K562 (cell line): ENCODE data around the gene NSG2. TPM values are rescaled to one million over a fixed set of nuclear protein-coding genes. Genes with fewer than 3 reads are reported as not detected.

Source experiments
- ATAC-seq: fragments of 200-7000 bp; cut with Tn5 transposase; 3 replicates; pipeline ENCODE4 v1.9.1; 2020; ENCODE audit warnings: moderate library complexity
- BruUV-seq: library from RNA; stranded (reverse); fragments of 400-500 nt; replicated peaks from 2 replicates; lab custom pipeline; 2021; lab: Mats Ljungman, UMichigan
- CTCF ChIA-PET: fragments of 300-600 bp; formaldehyde crosslinking; extraction: SDS; loops from one replicate; lab custom pipeline; 2021; ENCODE audit warnings: low intra/inter-chr PET ratio; lab: Yijun Ruan, JAX
- POLR2A ChIA-PET: fragments of 300-600, 350-650 bp; sonication (Branson Sonifier 250); formaldehyde crosslinking; extraction: SDS; loops from one replicate; lab custom pipeline; 2021; ENCODE audit warnings: antibody characterized with exemption, inconsistent platforms; lab: Yijun Ruan, JAX
- DNase-seq, 4 experiments: peaks; one replicate each; pipeline versions ENCODE4 v3.0.0 to v3.0.0-alpha.2; 2011 to 2018; ENCODE audit warnings: low spot score in 3 of 4, mixed read lengths in 3 of 4; ENCODE audit errors: extremely low read depth in 1 of 4
- FAIRE-seq: peaks from 2 replicates; lab custom pipeline; 2011; peaks lifted over from hg19 to GRCh38; lab: Jason Lieb, UNC
- H2AFZ ChIP-seq: 2 replicates; pipeline ENCODE4 v1.6.0; 2011; ENCODE audit warnings: low read depth, low read length, control low read depth, inconsistent platforms
- H3K27ac ChIP-seq: fragments of 200-600 bp; 3 replicates; pipeline ENCODE4 v1.8.0; 2011; ENCODE audit warnings: low read depth, mild to moderate bottlenecking, control low read depth, inconsistent platforms, low read length, moderate library complexity, mixed read lengths; ENCODE audit errors: extremely low read depth
- H3K27me3 ChIP-seq, 2 experiments: fragments of 300-600 bp in 1 of 2; 2 replicates in 1 of 2; 3 replicates in 1 of 2; pipeline versions ENCODE4 v1.6.0 to v1.8.0; 2011; ENCODE audit warnings: inconsistent platforms in 2 of 2, low read length in 2 of 2, mild to moderate bottlenecking in 1 of 2, mixed read lengths in 1 of 2, moderate library complexity in 1 of 2; ENCODE audit not compliant: control insufficient read depth in 2 of 2, insufficient read depth in 2 of 2
- H3K36me3 ChIP-seq: fragments of 300-600 bp; 3 replicates; pipeline ENCODE4 v1.8.0; 2011; ENCODE audit warnings: mild to moderate bottlenecking, low read length, inconsistent platforms; ENCODE audit not compliant: control insufficient read depth, insufficient read depth
- H3K4me1 ChIP-seq, 2 experiments: fragments of 200-600 bp in 1 of 2; replicated peaks in 1 of 2; 2 replicates in 1 of 2; 3 replicates in 1 of 2; pipeline versions ENCODE4 v1.5.1 to v1.8.0; 2011; ENCODE audit warnings: inconsistent platforms in 2 of 2, low read length in 2 of 2, mild to moderate bottlenecking in 1 of 2, mixed read lengths in 1 of 2, moderate library complexity in 1 of 2; ENCODE audit not compliant: control insufficient read depth in 2 of 2, insufficient read depth in 2 of 2
- H3K4me2 ChIP-seq: 2 replicates; pipeline ENCODE4 v1.6.1; 2011; ENCODE audit warnings: low read length, control low read depth, inconsistent platforms, mixed read lengths; ENCODE audit not compliant: insufficient read depth
- H3K4me3 ChIP-seq: fragments of 200-600 bp; sonication (generic), shearing (Covaris generic); 2 replicates; pipeline ENCODE4 v1.5.1; 2016; ENCODE audit warnings: control low read depth, inconsistent platforms
- H3K79me2 ChIP-seq: fragments of 200-600 bp; 3 replicates; pipeline ENCODE4 v1.8.0; 2011; ENCODE audit warnings: low read length, inconsistent platforms; ENCODE audit not compliant: control insufficient read depth, insufficient read depth
- H3K9ac ChIP-seq, 2 experiments: 2 replicates each; pipeline versions ENCODE4 v1.6.0 to v1.6.1; 2011; ENCODE audit warnings: low read depth in 2 of 2, low read length in 2 of 2, control low read depth in 1 of 2, inconsistent platforms in 1 of 2, mild to moderate bottlenecking in 1 of 2, mixed read lengths in 1 of 2; ENCODE audit not compliant: insufficient read depth in 1 of 2
- H3K9me1 ChIP-seq: one replicate; pipeline ENCODE4 v1.6.0; 2011; ENCODE audit warnings: inconsistent platforms, mild to moderate bottlenecking, low read length, moderate library complexity; ENCODE audit not compliant: control insufficient read depth, insufficient read depth
- H3K9me3 ChIP-seq: replicated peaks from 2 replicates; pipeline ENCODE4 v1.5.1; 2011; ENCODE audit warnings: low read depth, low read length, inconsistent platforms; ENCODE audit not compliant: control insufficient read depth, insufficient read depth
- H4K20me1 ChIP-seq: replicated peaks from 2 replicates; pipeline ENCODE4 v1.6.1; 2011; ENCODE audit warnings: low read length, inconsistent platforms, mixed read lengths; ENCODE audit not compliant: control insufficient read depth, insufficient read depth
- NEUROD1 ChIP-seq: fragments of 150-350 bp; IDR thresholded peaks from 2 replicates; pipeline ENCODE4 v1.6.1; 2014; ENCODE audit warnings: borderline replicate concordance, low read length, low read depth; ENCODE audit not compliant: partially characterized antibody
- RFX7 ChIP-seq: fragments of 250-450 bp; sonication (Bioruptor Pico); IDR thresholded peaks from 2 replicates; pipeline ENCODE4 v1.5.1; 2021; ENCODE audit warnings: mild to moderate bottlenecking
- ZNF224 ChIP-seq: sonication (generic); formaldehyde crosslinking; IDR thresholded peaks from 2 replicates; pipeline ENCODE4 v1.8.0; 2022; ENCODE audit warnings: mild to moderate bottlenecking, missing genetic modification reagents
- ZNF609 ChIP-seq: sonication (generic); formaldehyde crosslinking; IDR thresholded peaks from 2 replicates; pipeline ENCODE4 v1.8.1; 2023; ENCODE audit warnings: missing genetic modification reagents, mild to moderate bottlenecking, borderline replicate concordance
- WGBS: fragments of 100-300 bp; shearing (Covaris generic); methylation state at CpG from one replicate; pipeline ENCODE4 v1.1.6; 2016; ENCODE audit warnings: low coverage, mixed read lengths; ENCODE audit not compliant: insufficient coverage; ENCODE audit errors: missing lambda C conversion rate; 5-methylcytosine and 5-hydroxymethylcytosine counted together
- in situ Hi-C: fragments of 300-500 bp; cut with MboI; formaldehyde crosslinking; loops from 4 replicates; pipeline ENCODE4 v1.15.0; 2018; ENCODE audit warnings: inconsistent platforms, mixed read lengths
- intact Hi-C: fragments of 100-400 bp; cut with micrococcal nuclease; formaldehyde crosslinking; loops from 2 replicates; pipeline ENCODE4 v1.14.2; 2022
- polyA plus RNA-seq, 8 experiments: library from polyadenylated mRNA; depleted of rRNA in 4 of 8; stranded (reverse) in 5 of 8; unstranded in 3 of 8; fragments of >200 nt; fragmentation: Nextera tagmentation in 2 of 8; fragmentation: Illumina TruSeq in 1 of 8; extraction: Ambion mirVana in 2 of 8; extraction: Trizol in 1 of 8; gene quantifications; 2 replicates each; pipeline versions ENCODE4 v1.2.1 to v1.2.3, GENCODE V29; 2011 to 2014; ENCODE audit warnings: inconsistent platforms in 1 of 8, missing spikeins in 1 of 8
- total RNA-seq, 7 experiments: library from RNA; depleted of rRNA in 6 of 7; stranded (reverse); fragments of >200 nt in 6 of 7; fragmentation: Illumina TruSeq in 2 of 7; extraction: Trizol in 2 of 7; gene quantifications; 2 replicates each; pipeline versions ENCODE4 v1.2.1 to v1.2.3, GENCODE V29; 2011 to 2021; ENCODE audit warnings: low replicate concordance in 1 of 7

The NSG2 gene
- total and polyA plus RNA-seq, 9 of the 15 experiments (the other 6 are each of a cell fraction or from before 2014, with no cell fraction given), result not detected

DNA sequence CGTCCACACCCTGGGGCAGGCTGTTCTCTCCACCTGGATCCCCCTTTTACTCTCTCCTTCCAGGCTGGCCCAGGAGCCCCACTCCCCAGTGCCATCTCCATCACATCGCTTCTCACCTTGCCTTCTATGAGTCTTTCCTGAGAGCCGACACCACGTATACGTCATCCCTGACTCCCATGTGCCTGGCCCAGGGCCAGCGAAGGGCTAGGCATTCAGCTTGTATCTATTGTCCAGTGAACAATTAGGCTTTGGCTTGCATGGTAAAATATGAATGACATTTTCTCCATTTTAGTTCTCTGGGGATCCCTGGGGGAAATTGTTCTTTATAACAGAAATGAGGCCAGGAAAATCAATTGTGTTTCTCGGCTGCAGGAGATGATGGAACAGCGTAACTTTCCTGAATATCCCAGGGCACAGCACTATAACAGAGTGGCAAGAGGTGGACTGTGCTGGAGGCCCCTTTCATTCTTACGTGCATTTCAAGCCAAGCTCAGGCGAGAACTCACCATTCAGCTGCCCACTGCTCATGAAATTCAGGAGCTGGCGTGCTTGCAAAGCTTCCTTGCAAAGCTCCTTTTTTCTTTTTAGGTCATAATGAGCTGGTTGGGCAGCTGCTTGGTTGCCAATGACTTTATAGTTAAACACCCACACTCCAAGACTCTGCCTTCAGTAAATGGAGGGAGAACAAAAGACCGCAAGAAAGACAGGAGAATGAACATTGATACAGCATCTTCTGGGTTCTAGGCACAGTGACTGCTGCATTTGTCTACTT, 37.7 kb downstream of the NSG2 start:
- Histone ChIP-seq H4K20me1 (0 out of 2 replicates have a peak, but pooled peaks cover 2% of the 10 kb centered on the region), H3K27me3 (peaks cover 2 to 31% of the 10 kb centered on the region in 2 experiments; a peak in 3 of 5 replicates), H3K9me1 (no peaks in the 10 kb centered on the region), H3K79me2 (no peaks in the 10 kb centered on the region), H3K4me2 (no peak overlapping the region), H3K9me3 (no peaks in the 10 kb centered on the region)
- DNase-seq (no peak), ATAC-seq (no peak)
- intact Hi-C loops, result no loop called here
- 0% methylated on average over 12 of the region's 12 CpGs for WGBS
- in situ Hi-C loops, result no loop called here
- POLR2A ChIA-PET, result no interaction called here
- no peak for TF ChIP-seq ZNF609 (CRISPR knock-in tag)
- TF ChIP-seq ZNF224 (CRISPR knock-in tag), result no peak
- no peak for TF ChIP-seq RFX7 (CRISPR knock-in tag)
- TF ChIP-seq NEUROD1, result no peak
- TF ChIP-seq, all 486 proteins: peak for 0
- H3K36me3 ChIP-seq, result no peaks in the 10 kb centered on the region
- H2AFZ ChIP-seq, result no peak overlapping the region
- no peak overlapping the region for H3K9ac ChIP-seq
- BruUV-seq, result no TSS peak
- no peaks in the 10 kb centered on the region for H3K4me1 ChIP-seq
- no peak overlapping the region for H3K27ac ChIP-seq
- H3K4me3 ChIP-seq, result no peak overlapping the region
- CTCF ChIA-PET, result no interaction called here
- no peak for FAIRE-seq
